ENCODE data around the gene SCARF2.
"Not testable (repeated sequence)": the region's sequence is repeated elsewhere in the genome, so short reads cannot be mapped to it uniquely, and the experiment has no call there.

Gene SCARF2, protein sequence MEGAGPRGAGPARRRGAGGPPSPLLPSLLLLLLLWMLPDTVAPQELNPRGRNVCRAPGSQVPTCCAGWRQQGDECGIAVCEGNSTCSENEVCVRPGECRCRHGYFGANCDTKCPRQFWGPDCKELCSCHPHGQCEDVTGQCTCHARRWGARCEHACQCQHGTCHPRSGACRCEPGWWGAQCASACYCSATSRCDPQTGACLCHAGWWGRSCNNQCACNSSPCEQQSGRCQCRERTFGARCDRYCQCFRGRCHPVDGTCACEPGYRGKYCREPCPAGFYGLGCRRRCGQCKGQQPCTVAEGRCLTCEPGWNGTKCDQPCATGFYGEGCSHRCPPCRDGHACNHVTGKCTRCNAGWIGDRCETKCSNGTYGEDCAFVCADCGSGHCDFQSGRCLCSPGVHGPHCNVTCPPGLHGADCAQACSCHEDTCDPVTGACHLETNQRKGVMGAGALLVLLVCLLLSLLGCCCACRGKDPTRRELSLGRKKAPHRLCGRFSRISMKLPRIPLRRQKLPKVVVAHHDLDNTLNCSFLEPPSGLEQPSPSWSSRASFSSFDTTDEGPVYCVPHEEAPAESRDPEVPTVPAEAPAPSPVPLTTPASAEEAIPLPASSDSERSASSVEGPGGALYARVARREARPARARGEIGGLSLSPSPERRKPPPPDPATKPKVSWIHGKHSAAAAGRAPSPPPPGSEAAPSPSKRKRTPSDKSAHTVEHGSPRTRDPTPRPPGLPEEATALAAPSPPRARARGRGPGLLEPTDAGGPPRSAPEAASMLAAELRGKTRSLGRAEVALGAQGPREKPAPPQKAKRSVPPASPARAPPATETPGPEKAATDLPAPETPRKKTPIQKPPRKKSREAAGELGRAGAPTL

DNA sequence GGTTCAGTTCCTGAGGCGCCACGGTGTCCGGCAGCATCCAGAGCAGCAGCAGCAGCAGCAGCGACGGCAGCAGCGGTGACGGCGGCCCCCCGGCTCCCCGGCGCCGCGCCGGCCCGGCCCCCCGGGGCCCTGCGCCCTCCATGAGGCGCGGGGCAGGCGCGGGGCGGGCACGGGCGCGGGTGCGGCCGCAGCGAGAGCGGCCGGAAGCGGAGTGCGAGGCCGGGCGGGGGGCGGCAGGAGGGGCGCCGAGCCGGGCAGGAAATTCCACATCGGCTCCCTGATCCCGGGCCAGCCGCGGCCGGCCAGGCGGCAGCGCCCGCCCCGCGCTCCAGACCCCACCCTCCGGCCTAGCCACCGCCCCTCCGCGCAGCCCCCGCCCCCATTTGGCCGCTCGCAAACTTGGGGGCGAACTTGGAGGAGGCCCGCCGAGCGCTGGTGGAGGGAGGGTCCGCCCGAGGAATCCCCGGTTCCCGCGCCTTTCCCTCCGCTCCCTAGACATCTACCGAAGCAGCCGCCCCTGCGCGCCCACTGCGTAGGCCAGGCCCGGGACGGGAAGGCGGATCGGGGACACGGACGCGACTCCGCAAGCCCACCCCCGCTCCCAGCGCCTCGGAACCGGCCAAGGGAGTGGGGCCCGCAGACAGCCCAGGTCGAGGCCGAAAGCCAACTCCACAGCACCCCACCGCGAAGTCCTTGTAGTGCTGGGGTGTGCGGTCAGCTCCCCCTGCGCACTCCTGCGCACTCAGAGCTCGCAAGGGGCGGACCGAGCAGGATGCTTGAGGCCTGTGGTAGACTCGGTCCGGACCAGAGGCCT, at the start of gene SCARF2:
Gene SCARF2, minus strand, starts transcription at position 213 of the 814 bp plus-strand sequence. Its CDS starts 71 bp downstream, at position 142.
- peak; percentile 50 for DNase-seq (ENCODE audit: low read depth)

DNA sequence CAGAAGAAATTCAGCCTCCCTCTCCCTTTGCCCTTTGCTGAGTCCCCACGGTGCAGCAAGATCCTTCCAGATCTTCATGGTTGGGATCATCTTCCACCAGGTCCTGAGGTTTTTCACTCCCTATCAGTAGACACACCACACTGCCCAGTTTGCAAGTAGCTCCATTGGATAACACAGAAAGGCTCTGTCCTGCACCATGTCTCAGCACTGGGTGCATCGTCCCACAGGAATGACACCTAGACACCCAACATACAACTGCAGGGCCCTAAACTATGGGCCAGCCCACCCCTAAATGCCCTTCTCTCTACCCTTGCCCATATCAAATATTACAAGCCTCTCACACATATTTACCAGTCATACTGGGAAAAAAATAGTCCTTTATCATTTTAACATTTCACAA, 48.6 kb upstream of the SCARF2 start:
- peak; percentile 17 for DNase-seq (ENCODE audit: low read depth)

DNA sequence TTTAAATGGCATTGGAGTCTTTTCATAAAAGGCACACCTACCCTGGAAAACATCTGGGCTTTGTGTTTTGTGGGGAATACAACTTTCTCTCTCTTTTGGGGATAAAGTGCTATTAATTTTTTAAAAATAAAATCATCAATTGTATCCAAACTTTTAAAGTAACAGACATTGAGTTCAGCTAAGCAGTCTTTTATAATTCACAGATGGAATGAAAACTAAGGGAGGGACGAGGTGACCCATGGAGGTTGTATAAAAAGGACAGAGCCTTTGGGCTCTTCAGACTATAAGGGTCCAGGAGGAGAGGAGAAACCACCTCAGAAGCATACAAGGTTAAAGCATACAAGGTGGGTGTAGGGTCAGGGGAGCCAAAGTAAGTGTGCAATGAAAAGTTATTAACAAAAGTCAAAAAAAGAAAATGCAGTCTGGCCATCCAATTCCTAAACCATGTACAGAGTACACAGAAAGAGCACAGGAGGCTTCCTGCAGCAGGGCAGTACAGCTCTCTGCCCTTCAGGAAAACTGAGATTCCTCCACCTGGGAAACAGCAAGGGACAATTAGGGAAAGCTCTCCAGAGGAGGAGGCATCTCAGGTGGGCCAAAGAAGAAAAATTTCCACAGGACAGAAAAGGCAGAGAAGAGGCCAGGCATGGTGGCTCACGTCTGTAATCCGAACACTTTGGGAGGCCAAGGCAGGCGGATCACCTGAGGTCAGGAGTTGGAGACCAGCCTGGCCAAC, 47.5 kb upstream of the SCARF2 start:
- DNase-seq (ENCODE audit: low read depth) = no peak

DNA sequence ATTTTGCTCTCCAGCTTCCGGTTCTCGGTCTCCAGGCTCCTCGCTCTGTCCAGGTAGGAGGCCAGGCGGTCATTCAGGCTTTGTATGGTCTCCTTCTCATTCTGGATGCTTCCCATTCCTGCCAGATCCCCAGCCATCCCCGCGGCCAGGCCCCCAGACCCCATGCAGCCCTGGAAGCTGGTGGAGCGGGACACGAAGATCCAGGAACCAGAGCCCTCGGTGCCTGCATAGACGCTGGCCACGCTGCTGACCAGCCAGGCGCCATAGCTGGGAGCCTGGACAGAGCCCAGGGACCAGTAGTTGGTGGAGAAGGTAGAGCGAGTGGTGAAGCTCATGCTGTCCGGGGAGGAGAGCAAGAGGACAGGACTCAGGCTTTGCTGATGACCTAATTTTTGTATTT, 46.1 kb upstream of the SCARF2 start:
- no peak for DNase-seq (ENCODE audit: low read depth)

DNA sequence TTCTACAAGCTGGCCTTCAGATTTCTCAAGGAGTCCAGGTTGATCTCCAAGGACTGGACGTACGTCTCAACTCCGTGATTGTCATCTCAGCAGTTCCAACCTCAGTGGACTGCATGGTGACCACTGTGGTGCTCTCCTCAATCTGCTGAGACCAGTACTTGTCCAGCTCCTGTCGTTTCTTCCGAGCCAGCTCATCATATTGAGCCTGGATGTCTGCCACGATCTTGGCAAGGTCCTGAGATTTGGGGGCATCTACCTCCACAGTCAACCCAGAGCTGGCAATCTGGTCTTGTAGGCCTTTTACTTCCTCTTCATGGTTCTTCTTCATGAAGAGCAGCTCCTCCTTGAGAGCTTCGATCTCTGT, 45.5 kb upstream of the SCARF2 start:
- not testable (repeated sequence) for DNase-seq (ENCODE audit: low read depth)

DNA sequence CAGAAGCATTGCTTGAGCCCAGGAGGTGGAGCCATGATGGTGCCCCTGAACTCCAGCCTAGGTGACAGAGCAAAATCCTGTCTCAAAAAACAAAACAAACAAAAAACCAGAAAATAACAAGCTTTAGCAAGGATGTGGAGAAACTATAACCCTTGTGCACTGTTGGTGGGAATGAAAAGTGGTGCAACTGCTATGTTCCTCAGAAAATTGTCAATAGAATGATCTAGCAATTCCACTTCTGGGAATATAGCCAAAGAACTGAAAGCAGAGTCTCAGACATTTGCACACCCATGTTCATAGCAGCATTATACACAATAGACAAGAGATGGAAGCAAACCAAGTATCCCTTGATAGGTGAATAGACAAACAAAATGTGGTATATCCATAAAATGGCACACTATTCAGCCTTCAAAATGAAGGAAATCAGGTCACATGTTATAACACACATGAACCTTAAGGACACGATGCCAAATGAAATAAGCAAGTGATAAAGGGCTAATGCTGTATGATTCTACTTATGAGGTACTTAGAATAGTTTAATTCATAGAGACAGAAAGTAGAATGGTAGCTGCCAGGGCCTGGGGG, 42.1 kb upstream of the SCARF2 start:
- no peak for DNase-seq (ENCODE audit: low read depth)

DNA sequence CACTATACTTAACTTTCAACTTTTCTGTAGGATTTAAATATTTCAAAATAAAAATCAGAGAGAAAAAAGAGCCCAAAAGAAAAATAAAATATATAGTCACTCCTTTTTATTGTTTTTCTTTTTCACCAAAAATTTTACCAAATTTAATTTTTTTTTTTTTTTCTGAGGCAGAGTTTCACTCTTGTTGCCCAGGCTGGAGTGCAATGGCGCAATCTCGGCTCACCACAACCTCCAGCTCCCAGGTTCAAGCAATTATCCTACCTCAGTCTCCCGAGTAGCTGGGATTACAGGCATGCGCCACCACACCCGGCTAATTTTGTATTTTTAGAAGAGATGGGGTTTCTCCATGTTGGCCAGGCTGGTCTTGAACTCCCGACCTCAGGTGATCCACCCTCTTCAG, 40.4 kb upstream of the SCARF2 start:
- DNase-seq (ENCODE audit: low read depth) = not testable (repeated sequence)

DNA sequence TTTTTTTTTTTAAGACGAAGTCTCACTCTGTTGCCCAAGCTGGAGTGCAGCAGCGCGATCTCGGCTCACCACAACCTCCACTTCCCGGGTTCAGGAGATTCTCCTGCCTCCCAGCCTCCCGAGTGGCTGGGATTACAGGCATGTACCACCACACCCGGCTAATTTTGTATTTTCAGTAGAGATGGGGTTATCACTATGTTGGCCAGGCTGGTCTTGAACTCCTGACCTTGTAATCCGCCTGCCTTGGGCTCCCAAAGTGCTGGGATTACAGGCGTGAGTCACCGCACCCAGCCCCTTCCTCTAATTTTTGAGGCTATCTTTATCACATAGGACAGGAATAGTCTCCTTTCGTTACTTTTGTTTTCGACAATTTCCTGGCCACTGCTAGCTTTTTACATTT, 37.9 kb upstream of the SCARF2 start:
- DNase-seq (ENCODE audit: low read depth) = not testable (repeated sequence)

DNA sequence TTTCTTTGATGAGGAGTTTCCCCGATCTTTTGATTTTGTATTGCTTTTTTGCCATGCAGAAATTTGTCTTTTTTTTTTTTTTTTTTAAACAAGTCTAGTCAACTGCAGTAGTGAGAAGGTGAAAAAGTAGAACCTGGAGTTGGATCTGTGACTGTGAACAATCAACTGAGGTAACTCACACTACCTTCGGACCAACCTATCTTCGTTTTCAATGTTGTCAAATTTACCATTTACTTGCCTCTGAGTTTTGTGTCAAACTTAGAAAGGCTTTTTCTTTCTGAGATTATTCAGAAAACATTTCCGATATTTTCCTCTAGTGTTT, 37.5 kb upstream of the SCARF2 start:
- DNase-seq (ENCODE audit: low read depth) = no peak

DNA sequence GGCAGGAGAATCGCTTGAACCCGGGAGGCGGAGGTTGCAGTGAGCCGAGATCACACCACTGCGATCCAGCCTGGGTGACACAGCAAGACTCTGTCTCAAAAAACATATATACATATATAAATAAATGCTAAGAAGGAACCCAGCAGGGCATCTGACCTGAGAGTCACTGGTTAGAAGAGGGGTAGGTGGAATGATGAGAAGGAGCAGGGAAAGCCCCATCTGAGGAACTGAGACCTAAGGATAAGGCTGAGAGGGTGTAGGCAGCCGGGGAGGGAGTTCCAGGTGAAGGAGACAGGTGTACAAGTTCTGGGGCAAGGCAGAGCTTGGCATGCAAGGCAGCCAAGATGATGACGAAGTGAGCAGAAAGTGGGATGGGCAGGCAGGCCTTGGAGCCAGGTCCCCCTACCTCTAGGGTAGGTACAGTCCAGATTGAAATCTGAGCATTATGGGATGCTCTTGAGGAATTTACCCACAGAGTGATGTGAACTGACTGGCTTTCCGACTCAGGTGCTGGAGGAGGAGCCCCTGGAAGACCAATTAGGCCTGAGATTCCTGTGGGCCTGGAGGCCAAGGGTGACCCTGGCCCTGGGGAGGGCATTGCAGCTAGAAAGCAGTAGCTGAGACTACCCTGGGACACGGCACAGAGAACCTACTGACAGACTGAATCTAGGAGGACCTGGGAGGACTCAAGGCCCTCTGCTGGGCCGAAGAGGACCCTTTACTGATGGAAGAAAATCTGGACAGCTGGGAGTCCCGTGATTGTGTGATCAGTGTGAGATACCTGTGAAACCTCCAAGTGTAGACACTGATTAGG, 35.2 kb upstream of the SCARF2 start:
- no peak for DNase-seq (ENCODE audit: low read depth)

DNA sequence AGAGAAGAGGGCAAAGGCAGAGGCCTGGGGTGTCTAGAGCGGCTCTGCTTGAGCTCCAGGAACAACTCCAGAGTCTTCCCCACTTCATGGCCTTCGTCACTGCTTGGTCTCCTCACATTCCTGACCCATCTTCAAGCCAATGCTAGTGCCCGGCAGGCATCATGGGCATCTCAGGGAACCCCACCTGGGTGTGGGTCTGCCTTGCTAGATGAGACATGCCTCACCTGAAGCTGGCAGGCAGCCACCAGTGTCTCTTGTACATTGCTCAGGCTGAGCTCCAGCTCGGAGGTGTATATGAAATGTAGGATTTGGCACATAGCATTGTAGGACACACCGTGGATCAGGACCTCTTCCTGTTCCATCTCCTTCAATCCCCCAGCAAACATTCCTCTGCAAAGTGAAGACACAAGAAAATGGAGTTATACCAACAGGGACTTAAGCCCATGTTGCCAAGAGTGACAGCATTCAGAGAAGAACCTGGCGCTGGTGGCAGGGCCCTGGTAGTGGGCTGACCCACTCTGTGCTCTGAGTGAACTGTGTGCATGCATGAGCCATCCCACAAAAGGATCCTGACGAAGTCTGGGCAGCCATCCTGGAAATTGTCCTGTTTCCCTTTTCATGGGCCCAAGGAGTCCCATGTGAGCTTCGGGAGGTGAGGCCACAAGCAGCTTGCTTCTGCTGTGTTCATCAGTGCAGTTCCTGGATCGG, 33.7 kb upstream of the SCARF2 start:
- DNase-seq (ENCODE audit: low read depth) = no peak

DNA sequence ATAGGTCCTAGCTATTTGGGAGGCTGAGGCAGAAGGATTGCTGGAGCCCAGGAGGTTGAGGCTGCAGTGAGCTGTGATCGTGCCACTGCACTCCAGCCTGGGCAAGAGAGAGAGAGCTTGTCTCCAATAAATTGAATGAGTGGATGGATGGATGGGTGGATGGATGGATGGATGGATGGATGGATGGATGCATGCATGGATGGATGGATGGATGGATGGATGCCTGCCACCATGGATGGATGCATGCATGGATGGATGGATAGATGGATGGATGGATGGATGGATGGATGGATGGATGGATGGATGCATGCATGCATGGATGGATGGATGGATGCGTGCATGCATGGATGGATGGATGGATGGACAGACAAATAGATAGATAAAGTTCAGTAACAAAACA, 32.9 kb upstream of the SCARF2 start:
- DNase-seq (ENCODE audit: low read depth) = not testable (repeated sequence)

DNA sequence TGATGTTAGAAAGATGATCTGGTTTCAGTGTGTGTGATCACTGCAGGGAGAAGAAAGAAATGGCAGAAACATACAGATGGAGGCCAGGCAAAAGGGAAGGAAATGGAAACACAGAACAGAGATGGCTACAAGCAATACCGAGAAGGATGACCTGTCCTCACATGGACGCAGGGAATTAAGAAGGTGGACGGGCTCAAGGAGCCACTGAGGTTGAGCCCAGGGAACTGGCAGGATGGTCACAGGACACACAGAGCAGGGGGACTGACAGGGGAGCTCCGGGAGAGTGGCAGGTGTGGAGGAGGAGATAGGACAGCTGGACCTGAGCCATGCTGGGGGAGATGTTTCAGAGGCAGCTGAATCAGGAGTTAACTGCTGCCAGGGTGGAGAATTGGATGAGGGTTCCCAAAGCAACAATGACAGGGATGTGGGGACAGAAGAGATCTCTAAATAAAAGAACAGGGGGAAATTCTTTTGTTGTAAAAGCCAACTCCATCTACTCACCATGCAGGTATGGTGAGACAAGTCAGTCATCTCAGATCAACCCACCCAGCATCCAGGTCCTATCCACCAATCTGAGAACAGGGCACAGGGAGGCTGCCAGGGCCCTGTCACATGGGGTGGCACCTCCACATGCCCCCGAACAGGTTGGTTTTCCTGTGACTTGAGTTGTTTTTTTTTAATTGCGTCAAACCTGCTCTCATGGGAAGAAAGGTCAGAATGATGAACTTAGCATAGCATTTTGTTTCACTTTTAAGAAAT, 31.7 kb upstream of the SCARF2 start:
- DNase-seq (ENCODE audit: low read depth) = no peak

DNA sequence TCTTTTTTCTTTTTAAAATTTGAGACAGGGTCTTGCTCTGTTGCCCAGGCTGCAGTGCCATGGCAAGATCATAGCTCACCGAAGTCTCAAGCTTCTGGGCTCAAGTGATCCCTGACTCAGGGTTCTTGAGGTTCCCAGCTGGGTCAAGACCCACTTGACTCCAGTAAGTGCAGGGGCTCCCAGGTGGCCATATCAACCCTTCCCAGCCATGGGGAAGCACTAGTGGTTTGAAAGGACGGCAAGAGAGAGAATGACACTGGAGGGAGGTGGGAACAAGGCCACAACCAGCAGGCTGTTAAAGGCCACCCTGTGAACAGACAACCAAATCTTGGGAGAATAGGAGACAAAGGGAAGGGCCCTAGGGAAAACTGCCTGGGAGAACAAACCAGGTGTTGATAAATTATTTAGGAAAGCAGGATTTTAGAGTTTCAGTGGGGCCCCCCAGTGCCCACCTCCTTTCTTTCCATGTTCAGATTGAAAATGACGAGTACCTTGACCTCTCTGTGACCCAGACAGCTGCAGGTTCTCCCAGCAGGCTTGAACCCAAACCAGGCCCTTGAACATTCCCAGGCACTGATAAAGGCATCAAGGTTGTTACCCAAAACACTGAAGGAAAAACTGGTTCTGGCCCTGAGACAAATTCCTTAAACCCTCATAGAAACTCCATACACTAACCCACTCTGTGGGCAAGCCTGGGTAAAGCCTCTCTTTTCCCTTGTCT, 29.2 kb upstream of the SCARF2 start:
- DNase-seq (ENCODE audit: low read depth) = no peak

DNA sequence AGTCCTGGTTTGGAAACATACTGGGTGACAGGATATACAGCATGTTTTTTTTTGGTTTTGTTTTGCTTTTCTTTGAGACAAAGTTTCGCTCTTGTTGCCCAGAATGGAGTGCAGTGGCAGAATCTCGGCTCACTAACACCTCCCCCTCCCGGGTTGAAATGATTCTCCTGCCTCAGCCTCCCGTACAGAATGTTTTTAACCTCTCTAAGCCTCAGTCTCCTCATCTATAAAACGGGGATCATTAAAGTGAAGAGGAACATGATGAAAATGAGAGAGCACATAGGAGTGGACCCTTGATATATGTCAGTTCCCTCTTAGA, 28.1 kb upstream of the SCARF2 start:
- DNase-seq (ENCODE audit: low read depth) = no peak

DNA sequence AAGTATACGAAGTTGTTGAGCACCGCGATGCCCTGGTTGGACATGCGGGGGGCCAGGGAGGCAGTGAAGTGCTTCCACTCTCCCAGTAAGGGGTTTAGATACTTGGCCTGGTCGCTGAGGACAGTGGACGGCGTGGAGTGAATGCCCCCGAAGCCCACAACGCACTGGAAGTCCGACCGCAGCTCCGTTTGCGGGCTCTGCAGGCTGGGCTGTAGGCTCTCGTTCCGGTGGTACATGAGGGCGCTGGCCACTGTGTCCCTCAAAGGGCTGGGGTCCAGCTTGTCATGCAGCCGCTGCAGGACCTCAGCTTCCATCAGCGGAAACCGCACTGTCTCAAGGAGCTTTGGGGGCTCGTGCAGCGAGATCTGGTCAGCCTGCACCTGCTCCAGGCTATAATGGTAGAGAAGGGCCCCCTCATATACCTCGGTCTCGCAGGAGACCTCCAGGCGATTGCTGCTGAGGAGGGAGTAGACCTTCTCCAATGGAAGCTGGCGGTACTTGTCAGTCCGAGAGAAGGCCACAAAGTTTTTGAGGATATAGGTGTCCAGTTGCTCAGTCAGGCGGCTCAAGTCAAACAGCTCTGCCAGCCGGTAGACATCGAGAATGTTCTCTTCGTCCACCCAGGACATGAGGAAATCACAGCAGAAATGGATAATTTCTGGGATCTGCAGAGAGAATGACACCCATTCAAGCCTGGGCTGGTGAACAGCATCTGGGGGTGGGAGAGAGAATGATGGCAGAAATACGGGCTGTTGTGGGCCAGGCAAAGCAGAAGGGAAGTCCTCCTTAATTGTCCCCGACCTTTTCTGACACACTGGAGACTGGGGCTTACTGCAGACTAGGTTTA, 27.5 kb upstream of the SCARF2 start:
- no peak for DNase-seq (ENCODE audit: low read depth)

DNA sequence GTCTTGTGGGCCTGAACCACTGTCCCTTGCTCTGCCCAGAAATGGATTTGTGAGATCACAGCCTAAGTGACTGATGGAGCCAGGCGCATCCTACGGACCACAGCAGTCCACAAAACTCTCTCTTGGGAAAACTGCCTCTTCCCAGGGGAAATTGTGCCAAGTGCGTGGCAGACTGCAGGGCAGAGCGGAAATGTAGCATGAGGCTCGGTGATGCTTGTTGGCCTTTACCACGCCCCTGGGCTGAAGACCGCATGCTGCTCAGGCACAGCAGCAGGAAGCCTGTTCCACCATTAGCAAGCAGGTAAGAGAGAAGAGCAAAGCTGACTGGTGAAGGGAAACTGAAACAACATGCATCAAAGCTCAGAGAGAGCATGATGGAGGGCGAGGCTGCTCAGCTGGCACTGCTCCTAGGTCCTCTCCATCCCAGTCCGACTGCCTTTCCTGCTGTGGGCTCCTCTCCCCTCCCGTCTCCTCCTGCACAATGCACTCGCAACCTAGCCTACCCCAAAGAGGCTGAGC, 26.5 kb upstream of the SCARF2 start:
- DNase-seq (ENCODE audit: low read depth) = no peak

Measured in amniotic epithelial cell (primary cell).